Sigmoid colon (tissue), 3 donors: ENCODE results near the gene PIK3R1.

Experiments
- CTCF ChIP-seq, 4 experiments: fragments of 450-650 bp in 3 of 4; fragments of 200-600 bp in 1 of 4; IDR thresholded peaks; one replicate each; pipeline ENCODE4 v1.5.1; 2016 to 2019; ENCODE audit warnings: antibody characterized with exemption in 4 of 4, mild to moderate bottlenecking in 3 of 4, moderate library complexity in 2 of 4
- POLR2A ChIP-seq, 2 donors: fragments of 450-650 bp; IDR thresholded peaks; one replicate each; pipeline ENCODE4 v1.6.1; 2016; ENCODE audit warnings: antibody characterized with exemption in 2 of 2, mild to moderate bottlenecking in 2 of 2, moderate library complexity in 2 of 2

DNA sequence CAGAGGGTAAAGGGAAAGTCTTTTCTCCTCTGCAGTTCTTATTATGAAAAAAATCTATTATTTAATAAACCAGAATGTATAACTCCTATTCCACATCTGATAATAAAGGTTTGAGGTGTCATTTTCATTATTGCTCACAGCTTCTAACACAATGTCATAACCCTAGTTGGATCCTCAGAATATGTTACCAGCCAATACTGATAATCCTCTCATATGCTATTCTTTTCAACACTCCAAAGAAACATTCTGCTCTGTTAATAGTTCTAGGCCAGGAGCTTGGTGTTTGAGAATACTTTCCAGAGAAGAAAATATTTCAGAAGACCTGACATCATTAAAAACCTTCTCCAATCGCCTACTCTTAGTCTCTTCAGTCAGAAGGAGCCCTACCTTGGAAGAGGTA is 127.1 kb downstream of the PIK3R1 start:
- TF ChIP-seq CTCF (IDR thresholded peaks at IDR 0.05) (no peak), POLR2A (IDR thresholded peaks at IDR 0.05) (no peak)
